Keratinocyte (primary cell): ENCODE results near the gene ITGB5.

ENCODE experiments used
- CTCF ChIP-seq, 3 experiments: IDR thresholded peaks in 1 of 3; conservative IDR thresholded peaks in 1 of 3; optimal IDR thresholded peaks in 1 of 3; 2 replicates in 2 of 3; 3 replicates in 1 of 3; pipeline versions ENCODE3 to v1.5.1; 2011; ENCODE audit warnings: low read length in 3 of 3, mild to moderate bottlenecking in 3 of 3, moderate library complexity in 2 of 3, control low read depth in 1 of 3, inconsistent platforms in 1 of 3; ENCODE audit not compliant: insufficient read depth in 2 of 3; ENCODE audit errors: extremely low read depth in 1 of 3
- EZH2 ChIP-seq: IDR thresholded peaks from one replicate; pipeline ENCODE4 v1.6.1; 2012; ENCODE audit warnings: inconsistent platforms, mild to moderate bottlenecking, low read length, moderate library complexity

- TF ChIP-seq CTCF (optimal IDR thresholded peaks at IDR 0.05 in 1 of 3, IDR thresholded peaks at IDR 0.05 in 1 of 3, conservative IDR thresholded peaks at IDR 0.05 in 1 of 3; ENCODE audit: extremely low read depth in 1 of 3, insufficient read depth in 2 of 3, low read length in 3 of 3), result no peak
- TF ChIP-seq EZH2, result no peak
Observed at GRCh38 chr3:124802702-124803101, 84.5 kb downstream of the ITGB5 start.
